Erythroblast (primary cell): ENCODE measurements around the gene GPRASP1.

Experiments used
- GATA1 ChIP-seq: IDR thresholded peaks from 2 replicates; pipeline ENCODE4 v1.6.1; 2011; ENCODE audit warnings: low read depth, mild to moderate bottlenecking, control low read depth, low read length, moderate library complexity
- POLR2A ChIP-seq: IDR thresholded peaks from 2 replicates; pipeline ENCODE4 v1.6.1; 2011; ENCODE audit warnings: mild to moderate bottlenecking, low read length

DNA sequence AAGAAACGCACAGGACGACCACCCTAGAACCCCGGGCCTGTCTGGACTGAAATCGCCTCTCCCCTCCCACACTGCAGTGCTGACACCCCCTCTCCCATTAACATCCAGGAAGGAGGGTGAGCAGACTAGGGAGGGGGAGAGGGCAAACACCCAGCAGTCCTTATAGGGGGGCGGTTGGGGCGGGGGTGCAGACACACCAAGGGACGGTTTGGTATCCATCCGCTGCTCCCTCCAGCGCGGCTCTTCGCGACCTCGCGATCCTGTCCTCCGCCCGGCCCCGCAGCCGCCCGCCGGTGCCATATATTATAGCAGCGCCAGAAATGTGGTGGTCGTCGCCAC lies 411 bp upstream of the GPRASP1 start:
- TF ChIP-seq POLR2A, result no peak
- TF ChIP-seq GATA1, result no peak
